Measurements from ENCODE around the gene LYL1.
"Not testable (repeated sequence)": the region's sequence is repeated elsewhere in the genome, so short reads cannot be mapped to it uniquely, and the experiment has no call there.

Gene LYL1

DNA sequence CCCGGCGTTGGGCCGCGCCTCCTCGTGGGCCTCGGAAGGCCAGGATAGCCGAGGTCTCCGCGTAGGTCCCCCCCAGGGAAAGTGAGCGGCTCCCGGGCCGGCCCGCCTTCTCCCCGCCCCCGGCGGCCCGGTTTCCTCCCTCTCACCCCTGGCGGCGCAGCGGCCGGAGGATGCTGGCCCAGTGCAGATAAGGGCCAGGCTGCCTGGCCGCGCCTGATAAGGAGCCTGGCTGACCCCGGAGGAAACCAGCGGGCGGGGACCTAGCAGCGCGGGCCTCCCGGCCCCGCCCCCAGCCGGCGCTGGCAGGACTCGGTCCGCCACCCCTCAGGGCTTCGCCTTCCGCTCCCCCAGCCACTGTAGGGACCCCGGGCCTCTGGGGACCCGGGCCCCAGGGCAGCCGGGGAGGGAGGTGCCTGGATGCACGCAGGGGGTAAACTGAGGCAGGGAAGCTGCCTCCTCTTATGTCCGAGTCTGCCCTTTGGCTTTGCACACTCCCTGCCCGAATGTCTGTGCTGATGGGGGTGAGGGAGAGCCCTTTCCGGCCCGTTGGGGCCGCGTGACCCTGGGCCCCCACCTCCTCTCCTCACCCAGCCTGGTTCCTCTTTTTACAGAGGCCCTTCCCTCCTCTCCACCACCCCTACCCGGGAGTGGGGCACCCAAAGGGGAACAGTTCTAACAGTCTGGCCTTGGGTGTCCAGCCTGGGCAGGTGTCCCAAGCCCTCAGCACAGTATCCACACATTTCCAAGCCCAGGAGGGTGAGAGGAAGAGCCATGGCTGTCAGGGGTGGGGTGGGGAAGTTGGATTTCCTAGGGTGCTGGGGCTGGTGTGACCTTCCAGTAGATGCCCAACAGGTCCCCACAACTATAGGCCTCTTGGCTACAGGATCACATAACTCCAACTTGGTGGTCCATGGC is at the start of gene LYL1:
Gene LYL1 (minus strand): TSS at position 193 of the 915 bp plus-strand sequence. CDS start 1,687 bp downstream, outside the sequence.
- DNase-seq: no peak

DNA sequence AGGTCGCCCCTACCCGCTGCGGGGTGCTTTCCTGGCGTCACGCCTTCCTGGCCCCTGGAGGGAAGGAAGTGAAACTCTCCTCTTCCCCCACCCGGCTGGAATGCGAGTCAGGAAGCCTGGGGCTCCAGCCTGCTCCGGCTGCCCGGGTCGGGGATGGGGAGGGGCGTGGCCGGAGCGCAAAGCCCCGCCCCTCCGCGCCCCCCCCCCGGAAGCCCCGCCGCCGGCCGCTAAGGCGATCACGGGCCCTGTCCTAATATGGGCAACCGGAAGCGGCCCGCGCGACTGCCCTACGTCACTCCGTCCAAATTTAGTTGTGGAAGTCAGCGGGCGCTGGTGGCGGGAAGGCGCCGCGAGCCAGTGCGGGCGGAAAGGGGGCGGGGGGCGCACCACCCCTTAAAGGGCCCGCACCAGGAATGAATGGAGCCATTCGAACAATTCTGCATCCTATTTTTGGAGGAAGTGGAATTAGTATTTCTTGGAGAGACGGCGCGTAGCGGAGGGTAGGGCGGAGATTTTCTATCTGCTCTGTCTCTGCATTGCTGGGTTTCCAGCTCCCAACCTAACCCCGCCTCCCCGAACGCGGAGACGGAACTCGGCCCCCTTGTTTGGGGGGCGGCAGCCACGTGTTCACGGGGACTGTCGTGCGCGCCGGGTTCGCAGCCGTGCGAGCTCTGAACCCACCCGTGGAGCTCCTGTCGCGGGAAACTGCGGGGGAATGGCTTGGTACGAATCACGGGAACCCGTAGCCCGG is 49.1 kb upstream of the LYL1 start:
- peak; percentile 95 for DNase-seq

DNA sequence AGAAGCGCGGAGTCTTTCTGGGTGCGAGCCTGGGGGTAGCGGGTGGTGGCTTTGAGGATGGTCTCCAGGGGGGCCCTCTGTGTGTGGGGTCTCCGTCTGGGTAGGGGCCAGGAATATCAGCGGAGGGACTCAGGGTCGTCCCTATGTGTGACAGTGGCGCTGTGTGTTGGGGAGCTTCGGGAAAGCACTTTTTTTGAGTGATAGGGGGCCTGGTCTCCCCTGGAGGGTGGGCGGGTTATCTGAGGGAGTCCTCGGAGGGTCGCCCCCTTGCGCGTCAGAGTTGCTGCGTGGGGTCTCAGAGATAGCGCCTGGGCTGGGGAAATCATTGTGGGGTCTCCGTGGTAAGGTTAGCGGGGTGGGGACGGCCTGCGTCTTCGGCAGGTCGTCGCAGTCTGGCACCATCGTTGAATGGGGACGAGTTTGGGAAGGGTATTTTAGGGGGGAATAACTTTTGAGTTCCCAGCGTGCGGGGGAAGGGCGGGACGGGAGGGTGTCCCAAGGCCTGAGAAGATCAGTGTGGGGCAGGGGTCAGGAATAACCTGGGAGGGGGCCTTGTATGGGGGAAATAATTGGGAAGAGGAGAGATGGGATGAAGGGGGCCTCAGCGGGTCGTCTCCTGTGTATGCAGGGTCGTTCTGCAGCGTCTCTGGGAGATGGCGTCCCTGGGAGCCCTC is 48.4 kb upstream of the LYL1 start:
- DNase-seq: no peak

DNA sequence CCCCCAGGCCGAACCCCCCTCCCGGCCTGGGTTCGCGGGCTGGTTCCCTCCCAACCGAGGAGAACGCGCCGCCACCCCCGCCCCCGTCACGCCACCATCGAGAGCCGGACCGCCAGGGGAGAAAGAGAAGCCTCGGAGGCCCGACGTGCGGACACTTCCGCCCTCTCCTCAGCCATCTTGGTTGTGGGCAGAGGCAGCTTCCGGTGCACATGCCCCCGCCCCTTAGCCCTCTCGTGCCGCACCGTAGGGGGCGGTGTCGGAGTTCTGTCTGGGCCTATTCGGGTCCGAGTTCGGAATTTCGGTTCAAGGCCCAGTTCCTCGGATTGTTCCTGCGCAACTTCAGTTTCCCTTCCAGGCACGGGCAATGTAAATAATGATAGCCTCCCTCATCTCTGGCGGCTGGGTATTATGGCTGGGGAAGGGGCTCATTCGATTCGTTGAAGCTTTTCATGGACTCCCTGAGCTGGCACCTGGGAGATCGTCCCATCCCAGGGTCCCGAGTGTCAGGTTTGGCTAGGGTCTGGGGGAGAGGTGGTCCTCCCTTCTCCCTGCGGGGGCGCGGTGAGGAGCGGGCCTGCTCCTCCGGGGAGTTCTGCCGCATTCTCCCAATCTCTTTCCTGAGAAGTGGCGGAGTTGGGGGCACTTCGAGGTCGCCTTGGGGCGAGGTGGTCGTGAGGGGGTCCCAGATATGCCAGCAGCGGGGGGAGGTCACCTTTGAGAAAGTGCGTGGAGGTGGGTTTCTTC is 47.7 kb upstream of the LYL1 start, which contains the start of the genes IER2 and STX10:
Gene IER2 (plus strand): TSS at position 225 of the 744 bp plus-strand sequence. CDS start 2,776 bp downstream, outside the sequence.
Gene STX10 (minus strand): TSS at position 189 of the 744 bp plus-strand sequence. CDS start 202 bp downstream, outside the sequence.
- DNase-seq: peak; percentile 92

- peak; percentile 48 for DNase-seq
Measured at GRCh38 chr19:13149628-13150186, 47.0 kb upstream of the LYL1 start.

DNA sequence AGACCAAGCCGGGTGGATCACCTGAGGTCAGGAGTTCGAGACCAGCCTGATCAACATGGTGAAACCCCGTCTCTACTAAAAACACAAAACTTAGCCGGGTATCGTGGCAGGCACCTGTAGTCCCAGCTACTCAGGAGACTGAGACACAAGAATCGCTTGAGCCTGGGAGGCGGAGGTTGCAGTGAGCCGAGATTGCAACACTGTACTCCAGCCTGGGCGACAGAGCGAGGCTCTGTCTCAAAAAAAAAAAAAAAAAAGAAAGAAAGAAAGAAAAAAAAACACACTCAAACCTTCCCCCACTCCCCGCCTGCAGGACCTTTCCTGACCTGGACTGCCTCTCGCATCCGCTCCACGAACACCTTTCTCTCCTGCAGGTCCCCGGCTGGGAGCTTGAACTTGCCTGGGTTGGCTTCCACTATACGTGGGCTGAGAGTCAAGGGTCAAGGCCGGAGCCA is 46.5 kb upstream of the LYL1 start:
- DNase-seq: not testable (repeated sequence)

DNA sequence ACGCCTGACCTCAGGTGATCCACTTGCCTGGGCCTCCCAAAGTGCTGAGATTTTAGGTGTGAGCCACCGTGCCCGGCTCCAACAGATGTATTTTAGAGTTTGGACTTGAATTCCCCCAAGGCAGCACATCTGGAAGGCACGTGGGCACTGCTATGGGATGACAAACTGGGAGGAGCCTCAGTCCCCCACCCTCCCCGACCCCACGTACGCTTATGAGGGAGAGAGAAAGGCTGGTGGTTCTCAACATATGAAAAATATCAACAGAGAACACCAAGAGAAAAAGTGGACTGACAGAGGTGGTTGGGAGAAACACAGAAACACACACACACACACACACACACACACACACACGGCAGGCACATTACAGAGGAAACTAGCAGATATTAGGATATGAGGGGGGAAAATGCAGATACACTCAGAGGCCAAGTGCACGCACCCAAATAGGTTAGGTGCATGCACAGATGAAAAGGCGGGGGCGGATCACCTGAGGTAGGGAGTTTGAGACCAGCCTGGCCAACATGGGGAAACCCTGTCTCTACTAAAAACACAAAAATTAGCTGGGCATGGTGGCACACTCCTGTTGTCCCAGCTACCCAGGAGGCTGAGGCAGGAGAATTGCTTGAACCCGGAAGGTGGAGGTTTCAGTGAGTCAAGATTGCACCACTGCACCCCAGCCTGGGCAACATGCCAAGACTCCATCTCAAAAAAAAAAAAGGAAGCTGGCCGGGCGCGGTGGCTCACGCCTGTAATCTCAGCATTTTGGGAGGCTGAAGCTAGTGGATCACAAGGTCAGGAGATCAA is 44.3 kb upstream of the LYL1 start:
- no peak for DNase-seq

DNA sequence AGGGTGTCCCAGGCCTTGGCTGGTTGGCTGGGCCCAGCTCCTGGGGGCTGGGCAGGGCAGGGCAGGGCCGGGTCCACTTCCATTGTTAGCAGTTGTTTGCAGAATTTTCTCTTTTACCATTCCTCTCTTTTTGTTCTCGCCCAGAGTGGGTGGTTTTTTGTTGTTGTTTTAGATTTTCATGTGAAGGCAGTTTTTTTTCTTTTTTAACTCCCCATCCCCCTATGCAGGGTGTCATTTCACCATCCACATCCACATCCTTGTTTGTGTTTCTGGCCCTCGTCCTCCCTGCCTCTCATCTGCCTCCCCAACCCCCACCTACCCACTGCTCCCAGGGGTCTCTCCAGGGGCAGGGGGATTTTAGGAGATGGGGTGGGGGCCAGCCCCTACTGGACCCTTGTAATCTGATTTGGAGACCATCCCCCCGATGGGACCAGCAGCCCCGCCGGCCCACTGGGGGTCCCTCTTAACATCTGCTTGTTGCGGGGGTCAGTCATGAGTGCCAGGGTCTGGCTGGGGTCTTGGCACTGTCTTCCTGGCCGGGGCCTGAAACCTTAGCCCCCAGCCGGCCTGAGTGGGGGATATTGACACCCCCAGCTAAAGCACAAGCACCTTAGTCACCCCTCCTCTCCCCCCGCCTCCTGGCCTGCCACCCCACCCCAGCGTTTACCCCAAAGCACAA is 37.1 kb upstream of the LYL1 start:
- no peak for DNase-seq

DNA sequence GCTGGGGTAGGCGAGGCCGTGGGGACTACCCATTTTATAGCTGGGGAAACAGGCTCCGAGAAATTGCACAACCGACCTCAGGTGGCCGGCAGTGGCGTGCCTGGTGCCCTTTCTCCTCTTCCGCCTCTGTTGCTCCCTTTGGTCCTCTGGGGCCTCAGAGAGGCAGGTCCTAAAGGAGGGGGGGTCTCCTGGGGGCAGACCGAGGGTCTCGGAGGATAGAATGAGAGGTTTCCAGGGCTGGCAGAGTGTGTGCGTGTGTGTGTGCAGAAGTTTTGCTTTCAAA is 36.2 kb upstream of the LYL1 start:
- no peak for DNase-seq

DNA sequence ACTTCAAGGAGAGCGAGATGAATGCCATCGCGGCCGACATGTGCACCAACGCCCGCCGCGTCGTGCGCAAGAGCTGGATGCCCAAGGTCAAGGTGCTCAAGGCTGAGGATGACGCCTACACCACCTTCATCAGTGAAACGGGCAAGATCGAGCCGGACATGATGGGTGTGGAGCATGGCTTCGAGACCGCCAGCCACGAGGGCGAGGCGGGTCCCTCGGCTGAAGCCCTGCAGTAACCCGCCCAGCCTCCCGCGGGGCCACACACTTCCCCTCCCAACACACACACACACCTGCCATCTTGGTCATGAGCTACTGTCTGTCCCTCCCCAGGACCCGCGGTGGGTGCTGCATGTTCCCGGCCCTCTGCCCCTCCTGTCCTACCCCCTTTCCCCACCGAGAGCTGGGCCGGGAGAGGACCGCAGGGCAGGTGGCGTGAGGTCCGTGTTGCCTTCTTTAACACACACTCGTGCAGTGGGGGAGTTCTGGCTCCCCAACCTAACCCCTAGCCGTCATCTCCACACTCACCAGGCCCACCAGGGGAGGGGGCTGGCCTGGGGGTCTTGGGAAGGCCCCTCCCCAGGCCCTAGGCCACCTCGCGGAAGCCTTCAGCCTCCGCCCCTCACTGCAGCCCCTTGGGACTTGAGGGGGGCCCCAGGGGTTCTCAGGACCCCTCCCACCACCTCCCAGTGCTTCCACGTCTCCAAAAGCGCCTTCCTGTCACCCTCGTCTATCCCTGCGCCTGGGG is 35.7 kb upstream of the LYL1 start:
- no peak for DNase-seq

- DNase-seq: no peak
Measured at GRCh38 chr19:13137290-13137794, 34.7 kb upstream of the LYL1 start.

GRCh38 chr19:13135068-13136062 is 32.7 kb upstream of the LYL1 start:
- DNase-seq: no peak

- DNase-seq: no peak
Measured at GRCh38 chr19:13134626-13135025, 32.0 kb upstream of the LYL1 start.

GRCh38 chr19:13133241-13133870 is 30.7 kb upstream of the LYL1 start:
- no peak for DNase-seq

GRCh38 chr19:13132471-13133180 is 30.0 kb upstream of the LYL1 start:
- DNase-seq: no peak

- DNase-seq: no peak
Measured at GRCh38 chr19:13130886-13131490, 28.3 kb upstream of the LYL1 start.

DNA sequence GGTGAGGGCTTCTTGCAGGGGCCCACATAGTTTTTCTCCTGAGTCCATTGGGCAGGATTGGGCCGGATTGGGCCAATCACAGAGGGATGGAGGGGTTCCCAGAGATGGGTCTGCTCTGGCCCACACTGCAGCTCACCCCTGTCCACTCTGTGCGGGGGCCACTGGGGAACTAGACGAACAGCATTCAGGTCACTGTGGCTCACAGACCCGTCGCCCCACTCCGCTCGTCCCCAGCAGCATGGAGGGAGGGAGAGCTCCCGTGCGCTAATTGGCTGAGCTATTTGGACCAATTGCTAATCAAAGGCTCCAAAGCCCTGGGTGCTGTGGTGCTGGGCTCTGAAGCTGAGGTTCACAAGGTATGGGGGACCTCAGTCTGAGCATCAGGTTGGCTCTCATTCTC is 26.7 kb upstream of the LYL1 start:
- DNase-seq: no peak
